Endothelial cell of umbilical vein (primary cell): Measurements from ENCODE around the gene SVIL. TPM values are rescaled to one million over a fixed set of nuclear protein-coding genes. Genes with fewer than 3 reads are reported as not detected.

ENCODE experiments used
- BruUV-seq: library from RNA; stranded (reverse); fragments of 400-500 nt; replicated peaks from 2 replicates; lab custom pipeline; 2021; lab: Mats Ljungman, UMichigan
- CTCF ChIA-PET: fragments of 300-600, 350-600 bp; sonication (Branson Sonifier 250); formaldehyde crosslinking; loops from one replicate; lab custom pipeline; 2021; ENCODE audit warnings: antibody characterized with exemption, inconsistent platforms; lab: Charles Lee
- POLR2A ChIA-PET: fragments of 300-600, 350-600 bp; sonication (Branson Sonifier 250); formaldehyde crosslinking; loops from one replicate; lab custom pipeline; 2021; ENCODE audit warnings: antibody characterized with exemption, inconsistent platforms; lab: Charles Lee
- DNase-seq: peaks from one replicate; pipeline ENCODE4 v3.0.0-alpha.2; 2011; ENCODE audit warnings: low read depth, low spot score
- FAIRE-seq: peaks from 2 replicates; lab custom pipeline; 2011; peaks lifted over from hg19 to GRCh38; lab: Jason Lieb, UNC
- H2AFZ ChIP-seq: 2 replicates; pipeline ENCODE4 v1.6.0; 2012; ENCODE audit warnings: low read depth, low read length, control low read depth, inconsistent platforms
- H3K27ac ChIP-seq: 2 replicates; pipeline ENCODE4 v1.5.1; 2011; ENCODE audit warnings: low read depth, mild to moderate bottlenecking, control low read depth, low read length, moderate library complexity; ENCODE audit not compliant: insufficient read depth
- H3K27me3 ChIP-seq, 2 experiments: 2 replicates each; pipeline versions ENCODE4 v1.6.0 to v1.6.1; 2011; ENCODE audit warnings: low read length in 2 of 2, mixed read lengths in 1 of 2; ENCODE audit not compliant: control insufficient read depth in 2 of 2, insufficient read depth in 2 of 2
- H3K36me3 ChIP-seq, 2 experiments: 2 replicates in 1 of 2; 3 replicates in 1 of 2; pipeline ENCODE4 v1.5.1; 2011; ENCODE audit warnings: low read length in 2 of 2, mild to moderate bottlenecking in 1 of 2, moderate library complexity in 1 of 2; ENCODE audit not compliant: control insufficient read depth in 2 of 2, insufficient read depth in 2 of 2; ENCODE audit errors: extremely low read depth in 1 of 2
- H3K4me1 ChIP-seq: 3 replicates; pipeline ENCODE4 v1.5.1; 2011; ENCODE audit warnings: mild to moderate bottlenecking, low read length; ENCODE audit not compliant: control insufficient read depth, insufficient read depth; ENCODE audit errors: extremely low read depth
- H3K4me2 ChIP-seq: 2 replicates; pipeline ENCODE4 v1.6.1; 2011; ENCODE audit warnings: low read length, control low read depth, mixed read lengths; ENCODE audit not compliant: insufficient read depth
- H3K4me3 ChIP-seq, 3 experiments: fragments of 200-600 bp in 1 of 3; sonication (generic), shearing (Covaris generic) in 1 of 3; replicated peaks in 1 of 3; 2 replicates each; pipeline ENCODE4 v1.5.1; 2011 to 2016; ENCODE audit warnings: control low read depth in 3 of 3, low read length in 3 of 3, mild to moderate bottlenecking in 2 of 3, inconsistent platforms in 1 of 3, low read depth in 1 of 3, moderate library complexity in 1 of 3; ENCODE audit not compliant: insufficient read depth in 1 of 3
- H3K79me2 ChIP-seq: 2 replicates; pipeline ENCODE4 v1.6.0; 2012; ENCODE audit warnings: low read length, inconsistent platforms; ENCODE audit not compliant: control insufficient read depth, insufficient read depth
- H3K9ac ChIP-seq: replicated peaks from 2 replicates; pipeline ENCODE3; 2011; ENCODE audit warnings: low read length, control low read depth; ENCODE audit not compliant: insufficient read depth; ENCODE audit errors: extremely low read depth
- H3K9me1 ChIP-seq: replicated peaks from 3 replicates; pipeline ENCODE4 v1.6.0; 2011; ENCODE audit warnings: mild to moderate bottlenecking, low read length; ENCODE audit not compliant: control insufficient read depth, insufficient read depth; ENCODE audit errors: extremely low read depth
- H3K9me3 ChIP-seq: replicated peaks from 2 replicates; pipeline ENCODE4 v1.5.1; 2012; ENCODE audit warnings: low read length, inconsistent platforms; ENCODE audit not compliant: control insufficient read depth, insufficient read depth
- H4K20me1 ChIP-seq: replicated peaks from 2 replicates; pipeline ENCODE3; 2011; ENCODE audit warnings: mild to moderate bottlenecking, low read length; ENCODE audit not compliant: control insufficient read depth, insufficient read depth; ENCODE audit errors: extremely low read depth
- EZH2 ChIP-seq: IDR thresholded peaks from 2 replicates; pipeline ENCODE4 v1.6.1; 2012; ENCODE audit warnings: borderline replicate concordance, low read depth, mild to moderate bottlenecking, moderate library complexity, low read length, inconsistent platforms; ENCODE audit not compliant: severe bottlenecking
- FOS ChIP-seq: IDR thresholded peaks from 2 replicates; pipeline ENCODE4 v1.6.1; 2011; ENCODE audit warnings: mild to moderate bottlenecking, low read length, moderate library complexity, borderline replicate concordance; ENCODE audit not compliant: insufficient read depth
- GATA2 ChIP-seq: IDR thresholded peaks from 2 replicates; pipeline ENCODE4 v1.7.0; 2011; ENCODE audit warnings: low read depth, mild to moderate bottlenecking, moderate library complexity, mixed read lengths, low read length; ENCODE audit not compliant: insufficient read length, insufficient read depth
- JUN ChIP-seq: IDR thresholded peaks from 2 replicates; pipeline ENCODE4 v1.6.1; 2011; ENCODE audit warnings: borderline replicate concordance, low read depth; ENCODE audit not compliant: insufficient read length, insufficient read depth
- MAX ChIP-seq: IDR thresholded peaks from 2 replicates; pipeline ENCODE4 v1.6.1; 2011; ENCODE audit not compliant: insufficient read depth, insufficient read length
- MYC ChIP-seq: IDR thresholded peaks from one replicate; pipeline ENCODE4 v1.6.1; 2011; ENCODE audit warnings: mild to moderate bottlenecking, low read depth, low read length
- POLR2A ChIP-seq: IDR thresholded peaks from 2 replicates; pipeline ENCODE4 v1.6.1; 2012; ENCODE audit warnings: low read depth, mild to moderate bottlenecking, control low read depth, low read length
- POLR2AphosphoS5 ChIP-seq: IDR thresholded peaks from 2 replicates; pipeline ENCODE4 v1.6.1; 2012; ENCODE audit warnings: low read depth, mild to moderate bottlenecking, control low read depth, low read length, moderate library complexity; ENCODE audit not compliant: insufficient read depth
- dilution Hi-C: fragments of 300-500 bp; cut with MboI; formaldehyde crosslinking; loops from one replicate; pipeline ENCODE4 v1.15.0; 2019; ENCODE audit warnings: low sequenced_read_pairs; ENCODE audit not compliant: extremely low pct_ligation_motif_present
- intact Hi-C: fragments of 100-400 bp; cut with micrococcal nuclease; formaldehyde crosslinking; loops from one replicate; pipeline ENCODE4 v1.10.0; 2022
- polyA plus RNA-seq, 4 experiments: library from polyadenylated mRNA; depleted of rRNA in 3 of 4; stranded (reverse) in 3 of 4; unstranded in 1 of 4; fragments of >200 nt; gene quantifications; 2 replicates each; pipeline versions ENCODE4 v1.2.1 to v1.2.3, GENCODE V29; 2011 to 2012; ENCODE audit warnings: missing spikeins in 1 of 4
- total RNA-seq: library from RNA; stranded (reverse); gene quantifications from 2 replicates; pipeline ENCODE4 v1.2.3, GENCODE V29; 2021
- TF ChIP-seq, protein P1 (sequence below), 2 donors: IDR thresholded peaks; 1 replicate in 1 of 2; 2 replicates in 1 of 2; pipeline ENCODE4 v1.5.1; 2011; ENCODE audit warnings: low read length in 2 of 2, mild to moderate bottlenecking in 2 of 2, moderate library complexity in 2 of 2, control low read depth in 1 of 2, inconsistent platforms in 1 of 2, low read depth in 1 of 2; ENCODE audit not compliant: insufficient read depth in 1 of 2; ENCODE audit errors: extremely low read depth in 1 of 2

SVIL gene
- total and polyA plus RNA-seq, 2 donors (not counting 3 experiments of a cell fraction or from before 2014, with no cell fraction given) = 22.6 to 70.7 TPM

- Histone ChIP-seq H4K20me1 (no peaks in the 10 kb centered on the region), H3K79me2 (no peaks in the 10 kb centered on the region), H3K4me2 (no peak overlapping the region), H3K4me3 (no peak overlapping the region), H3K27ac (no peak overlapping the region), H2AFZ (no peak overlapping the region), H3K36me3 (peaks cover 0 to 5% of the 10 kb centered on the region in 2 experiments), H3K9me3 (no peaks in the 10 kb centered on the region), H3K9me1 (no peaks in the 10 kb centered on the region), H3K9ac (no peak overlapping the region), H3K27me3 (no peaks in the 10 kb centered on the region), H3K4me1 (no peaks in the 10 kb centered on the region)
- no peak for FAIRE-seq
- dilution Hi-C loops = no loop called here
- ChIA-PET CTCF (interaction anchor here (1.2 to 1.4 kb wide), 2 partner anchors 10 to 23 kb away, joined by 3 read pairs; no protein-coding TSS in a partner anchor), POLR2A (no interaction called here)
- DNase-seq = no peak
- intact Hi-C loops = loop anchor here (5.0 kb wide), 1 partner anchor 42 kb away; no protein-coding TSS in a partner anchor
- no peak for TF ChIP-seq FOS
- no peak for TF ChIP-seq JUN
- TF ChIP-seq POLR2A = no peak
- TF ChIP-seq MYC = no peak
- TF ChIP-seq GATA2 = no peak
- TF ChIP-seq MAX = no peak
- no peak for TF ChIP-seq POLR2AphosphoS5
- TF ChIP-seq, protein P1, sequence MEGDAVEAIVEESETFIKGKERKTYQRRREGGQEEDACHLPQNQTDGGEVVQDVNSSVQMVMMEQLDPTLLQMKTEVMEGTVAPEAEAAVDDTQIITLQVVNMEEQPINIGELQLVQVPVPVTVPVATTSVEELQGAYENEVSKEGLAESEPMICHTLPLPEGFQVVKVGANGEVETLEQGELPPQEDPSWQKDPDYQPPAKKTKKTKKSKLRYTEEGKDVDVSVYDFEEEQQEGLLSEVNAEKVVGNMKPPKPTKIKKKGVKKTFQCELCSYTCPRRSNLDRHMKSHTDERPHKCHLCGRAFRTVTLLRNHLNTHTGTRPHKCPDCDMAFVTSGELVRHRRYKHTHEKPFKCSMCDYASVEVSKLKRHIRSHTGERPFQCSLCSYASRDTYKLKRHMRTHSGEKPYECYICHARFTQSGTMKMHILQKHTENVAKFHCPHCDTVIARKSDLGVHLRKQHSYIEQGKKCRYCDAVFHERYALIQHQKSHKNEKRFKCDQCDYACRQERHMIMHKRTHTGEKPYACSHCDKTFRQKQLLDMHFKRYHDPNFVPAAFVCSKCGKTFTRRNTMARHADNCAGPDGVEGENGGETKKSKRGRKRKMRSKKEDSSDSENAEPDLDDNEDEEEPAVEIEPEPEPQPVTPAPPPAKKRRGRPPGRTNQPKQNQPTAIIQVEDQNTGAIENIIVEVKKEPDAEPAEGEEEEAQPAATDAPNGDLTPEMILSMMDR (IDR thresholded peaks at IDR 0.05; ENCODE audit: extremely low read depth in 1 of 2, insufficient read depth in 1 of 2, low read depth in 1 of 2, low read length in 2 of 2) = no peak
- no peak for TF ChIP-seq EZH2
- BruUV-seq = no TSS peak
Measured at GRCh38 chr10:29595636-29596225, 39.0 kb downstream of the SVIL start.
